GM19397 (cell line): ENCODE results near the gene SEL1L3.
"Not testable (repeated sequence)": the region's sequence is repeated elsewhere in the genome, so short reads cannot be mapped to it uniquely, and the experiment has no call there.

ENCODE experiments used
- ATAC-seq: cut with Tn5 transposase; IDR thresholded peaks from one replicate; pipeline ENCODE4 v1.9.1; 2021; ENCODE audit warnings: mild to moderate bottlenecking, moderate library complexity; ENCODE audit not compliant: unreplicated experiment

The SEL1L3 gene

DNA sequence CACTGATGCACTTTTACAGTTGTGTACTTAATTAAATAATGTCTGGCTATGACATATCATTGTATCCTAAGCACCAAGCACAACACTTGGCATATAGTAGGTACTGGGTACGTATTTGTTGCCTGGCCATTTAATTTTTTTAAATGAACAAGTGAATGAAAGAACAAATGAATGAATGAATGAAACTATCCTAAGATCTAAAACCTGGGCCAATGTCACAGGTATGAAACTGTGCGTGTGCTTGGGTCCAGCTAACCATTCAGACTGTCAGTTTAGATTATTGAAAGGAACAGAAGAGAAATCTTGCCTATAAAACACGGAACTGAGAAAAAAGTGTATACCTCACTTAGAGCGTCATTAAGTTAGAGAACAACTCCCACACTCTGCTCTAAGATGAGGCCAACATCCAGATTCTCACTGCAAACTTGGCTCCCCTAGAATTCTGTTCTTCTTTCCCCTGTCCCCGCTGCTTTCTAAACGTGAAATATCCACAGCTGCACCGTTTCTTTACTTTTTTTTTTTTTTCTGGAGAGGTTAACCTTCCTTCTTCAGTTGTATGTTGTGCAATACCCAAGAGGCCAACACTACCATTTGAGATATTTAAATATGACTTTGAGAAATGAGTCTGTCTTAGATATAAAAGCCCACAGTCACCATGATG is 17.3 kb upstream of the SEL1L3 start:
- no peak for ATAC-seq

DNA sequence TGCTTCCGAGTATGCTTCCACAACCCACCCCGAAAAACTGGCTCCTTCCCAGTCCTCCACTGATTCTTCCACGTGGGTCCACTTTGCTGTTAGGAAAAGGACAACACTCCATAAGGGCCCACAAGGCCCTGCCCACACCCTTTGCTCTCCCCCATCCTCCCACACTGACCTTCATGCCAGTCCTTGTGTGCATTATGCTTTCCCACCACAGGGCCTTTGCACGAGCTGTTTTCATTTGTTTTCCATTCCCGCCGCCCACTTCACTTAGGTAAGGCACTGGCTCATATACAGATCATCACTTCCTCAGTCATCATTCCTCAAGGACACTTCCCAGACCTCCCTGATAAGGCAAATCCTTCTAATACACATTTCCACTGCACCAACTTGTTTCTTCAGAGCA is 16.8 kb upstream of the SEL1L3 start:
- ATAC-seq = no peak

DNA sequence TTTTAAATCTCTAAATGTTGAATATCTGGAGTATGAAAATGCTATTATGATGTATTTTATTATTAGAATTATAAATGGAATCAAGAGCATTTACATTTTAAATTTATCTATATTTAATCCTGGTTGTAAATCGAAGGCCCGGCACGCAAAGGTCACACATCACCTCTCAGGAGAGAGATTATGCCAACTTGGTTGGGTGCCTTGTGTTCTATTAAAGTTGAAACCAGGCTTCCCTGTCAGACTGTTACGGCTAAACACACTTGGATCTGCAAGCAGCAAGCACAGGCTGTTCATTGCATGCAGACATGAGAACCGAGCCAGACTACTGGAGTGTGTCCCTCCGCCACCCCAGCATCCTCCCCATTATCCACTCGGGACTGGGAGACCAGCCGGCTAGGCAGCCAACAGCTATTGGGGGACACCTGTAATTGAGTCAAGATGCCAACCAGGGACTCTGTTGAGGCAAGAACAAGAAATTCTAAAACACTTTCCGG is 16.4 kb upstream of the SEL1L3 start:
- no peak for ATAC-seq

DNA sequence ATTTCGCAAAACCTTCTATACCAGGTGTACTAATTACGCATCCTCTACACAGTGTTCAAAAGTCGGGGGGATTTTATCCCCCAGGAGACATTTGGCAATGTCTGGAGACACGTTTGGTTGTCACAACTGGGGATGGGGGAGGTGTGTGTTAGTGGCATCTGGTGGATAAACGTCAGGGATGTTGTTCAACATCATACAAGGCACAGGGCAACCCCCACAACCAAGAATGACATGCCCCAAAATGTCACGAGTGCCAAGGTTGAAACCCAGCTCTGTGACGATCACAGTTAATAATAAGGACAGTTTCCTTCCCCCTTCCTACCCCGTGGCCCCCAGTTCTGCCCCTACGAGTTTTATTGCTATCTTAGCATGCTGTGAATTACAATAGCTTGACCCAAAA is 15.9 kb upstream of the SEL1L3 start:
- ATAC-seq = no peak

DNA sequence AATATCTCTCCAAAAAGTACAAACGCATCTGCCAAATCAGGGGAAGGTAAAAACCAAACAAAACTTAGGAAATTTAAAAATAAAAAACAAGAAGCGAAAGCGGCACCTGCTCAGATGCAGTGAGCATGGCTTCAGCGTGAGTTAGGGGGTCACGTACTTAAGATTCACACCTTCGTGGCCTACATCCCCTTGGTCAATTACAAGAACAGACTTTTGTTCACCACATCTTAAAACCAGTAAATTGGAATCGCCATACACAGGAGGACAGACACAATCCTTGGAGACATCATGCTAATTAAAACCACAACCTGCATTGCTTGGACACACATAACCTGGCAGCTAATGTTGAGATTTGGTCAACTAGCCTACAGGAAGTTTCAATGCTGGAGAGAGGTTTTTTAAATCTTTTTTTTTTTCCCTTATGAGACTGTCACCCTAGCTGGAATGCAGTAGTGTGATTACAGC is 12.5 kb upstream of the SEL1L3 start:
- ATAC-seq = peak; percentile 62

DNA sequence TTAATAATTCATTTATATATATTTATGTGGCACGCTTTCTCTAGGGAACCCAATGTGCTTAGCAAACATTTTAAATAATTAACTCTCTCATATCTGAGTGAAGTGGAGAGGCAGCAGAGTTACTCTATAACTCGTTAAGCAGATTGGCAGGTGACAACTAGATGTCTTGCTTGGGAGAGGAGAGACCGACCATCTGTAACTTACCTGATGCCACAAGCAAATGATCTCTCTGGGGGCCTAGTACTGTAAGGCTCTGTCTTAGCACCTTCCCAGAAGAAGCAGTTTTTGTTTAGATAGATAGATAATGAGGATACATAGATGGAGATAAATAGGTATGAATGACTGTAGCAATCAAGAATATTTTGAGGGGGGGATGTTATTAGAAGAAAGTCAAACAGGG is 11.9 kb upstream of the SEL1L3 start:
- peak; percentile 54 for ATAC-seq

DNA sequence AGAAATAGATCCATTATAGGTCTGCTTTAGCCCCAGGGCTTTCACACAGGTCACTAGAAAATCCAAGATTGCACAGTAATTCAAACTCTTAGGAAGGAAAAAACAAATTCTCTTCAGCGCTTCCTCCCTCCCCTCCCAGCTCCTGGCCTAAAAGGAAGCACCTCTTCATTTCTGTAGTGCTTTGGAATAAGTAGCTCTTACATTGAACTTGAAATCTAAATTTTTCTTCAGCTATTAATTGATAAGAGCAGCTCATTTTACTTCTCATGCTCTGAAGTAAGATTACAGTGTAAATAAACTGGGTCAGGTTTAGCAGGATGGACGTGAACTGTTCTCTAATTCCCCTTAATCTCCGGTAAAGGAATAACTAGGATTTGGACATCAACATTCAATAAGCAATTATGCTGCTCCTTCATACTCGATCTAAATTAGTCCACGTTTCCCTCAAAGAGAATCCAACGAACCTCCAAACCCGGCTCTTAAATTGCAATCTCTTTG is 10.9 kb upstream of the SEL1L3 start:
- ATAC-seq = no peak

DNA sequence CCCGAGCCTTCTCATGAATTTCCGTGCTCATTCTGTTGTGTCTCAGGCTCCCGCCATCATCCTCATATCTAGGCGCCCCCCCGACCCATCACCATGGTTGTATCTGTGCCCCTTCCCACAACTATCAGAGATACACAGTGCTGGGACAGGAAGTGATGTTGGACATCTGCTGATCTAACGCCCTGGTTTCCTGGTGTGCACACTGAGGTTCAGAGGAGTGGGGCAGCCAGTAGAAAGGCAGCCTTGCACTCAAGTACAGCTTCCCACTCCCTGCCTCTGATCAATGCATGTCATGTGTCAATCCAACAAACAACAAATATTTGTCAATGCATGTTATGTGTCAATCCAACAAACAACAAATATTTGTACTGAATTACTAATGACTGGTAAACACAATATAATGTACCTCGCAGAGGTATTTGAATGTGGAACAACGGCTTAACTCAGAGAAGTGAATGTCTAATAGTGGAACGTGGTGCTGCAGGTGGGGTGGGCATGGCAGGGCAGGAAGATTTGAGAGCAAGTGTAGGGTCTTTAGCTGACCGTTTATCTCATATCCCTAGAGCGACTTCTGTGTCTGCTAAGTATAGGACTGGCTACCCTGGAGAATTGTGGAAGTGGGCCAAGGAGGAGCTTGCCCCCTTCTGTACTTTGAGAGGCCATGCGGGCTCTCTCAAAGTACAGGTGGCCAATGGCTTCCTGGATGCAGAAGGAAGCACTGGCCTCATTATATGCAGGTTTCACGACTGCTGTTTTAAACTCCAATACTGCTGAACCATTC is 10.3 kb upstream of the SEL1L3 start:
- ATAC-seq = no peak

DNA sequence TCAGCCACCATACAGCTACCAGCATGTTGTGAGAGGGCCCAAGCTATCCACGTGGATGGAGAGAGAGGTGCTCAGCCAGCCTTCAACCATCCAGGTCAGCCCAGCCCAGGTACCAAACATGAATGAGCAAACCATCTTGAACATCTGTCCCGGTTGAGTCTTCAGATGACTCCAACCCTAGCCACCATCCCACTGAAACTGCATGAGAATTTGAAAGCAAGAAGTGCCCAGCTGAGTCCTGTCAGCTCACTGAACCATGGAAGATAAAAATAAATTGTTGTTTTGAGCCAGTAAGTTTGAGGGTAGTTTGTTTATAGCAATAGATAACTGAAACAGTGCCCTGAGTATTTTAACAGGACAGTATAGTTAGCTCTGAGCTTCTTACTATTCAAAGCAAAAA is 7.3 kb upstream of the SEL1L3 start:
- ATAC-seq = peak; percentile 47

DNA sequence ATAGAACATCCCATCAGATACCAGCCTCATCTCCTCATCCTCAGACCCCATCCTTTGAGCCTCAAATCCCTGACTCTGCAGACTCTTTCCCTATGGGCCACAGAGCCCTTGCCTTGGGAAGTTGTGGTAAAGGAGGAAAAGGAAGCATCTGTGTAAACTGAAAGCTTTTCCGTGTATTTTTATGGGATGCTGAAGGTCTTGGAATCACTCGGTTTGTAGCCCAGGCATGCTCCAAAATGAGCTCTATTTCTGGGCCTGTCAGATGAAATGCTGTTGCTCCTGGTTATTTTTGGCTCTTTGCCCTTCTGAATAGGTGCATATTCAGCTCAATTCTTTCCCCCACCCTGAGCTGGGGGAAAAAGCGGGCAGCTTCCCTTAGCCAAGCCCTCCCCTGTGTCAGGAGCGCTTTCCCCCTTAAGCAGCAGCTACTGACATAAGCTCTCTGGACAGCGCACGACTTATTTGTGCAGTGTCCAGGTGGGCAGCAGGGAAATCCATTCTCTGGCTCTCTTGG is 5.0 kb upstream of the SEL1L3 start:
- no peak for ATAC-seq

DNA sequence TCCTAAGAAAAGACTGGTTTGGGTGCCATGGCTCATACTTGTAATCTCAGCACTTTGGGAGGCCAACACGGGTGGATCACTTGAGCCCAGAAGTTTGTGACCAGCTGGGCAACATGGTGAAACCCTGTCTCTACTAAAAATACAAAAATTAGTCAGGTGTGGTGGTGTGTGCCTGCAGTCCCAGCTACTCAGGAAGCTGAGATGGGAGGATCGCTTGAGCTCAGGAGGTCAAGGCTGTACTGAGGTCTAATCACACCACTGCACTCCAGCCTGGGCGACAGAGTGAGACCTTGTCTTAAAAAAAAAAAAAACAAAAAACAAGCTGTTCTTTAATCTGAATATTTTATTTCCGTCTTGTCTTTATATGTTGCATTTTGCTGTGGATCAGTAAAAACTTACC is 3.6 kb upstream of the SEL1L3 start:
- ATAC-seq = not testable (repeated sequence)

DNA sequence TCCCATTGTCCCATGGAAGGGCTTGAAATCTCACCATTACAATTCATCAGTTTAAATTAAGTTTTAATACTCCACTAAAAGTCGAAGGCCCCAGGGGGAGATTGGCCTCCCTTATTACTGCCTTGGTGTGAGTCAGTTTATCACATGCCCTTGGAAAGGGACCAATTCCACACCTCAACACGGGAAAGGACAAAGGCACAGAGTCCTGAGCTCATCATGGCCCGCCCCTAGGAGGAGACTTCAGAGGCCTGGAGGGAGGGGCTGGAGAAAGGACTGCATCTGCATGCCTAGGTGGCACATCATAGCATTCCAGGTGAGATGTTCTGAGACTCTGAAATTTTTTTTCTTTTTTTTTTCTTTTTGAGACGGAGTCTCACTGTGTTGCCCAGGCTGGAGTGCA is 2.8 kb upstream of the SEL1L3 start:
- no peak for ATAC-seq

DNA sequence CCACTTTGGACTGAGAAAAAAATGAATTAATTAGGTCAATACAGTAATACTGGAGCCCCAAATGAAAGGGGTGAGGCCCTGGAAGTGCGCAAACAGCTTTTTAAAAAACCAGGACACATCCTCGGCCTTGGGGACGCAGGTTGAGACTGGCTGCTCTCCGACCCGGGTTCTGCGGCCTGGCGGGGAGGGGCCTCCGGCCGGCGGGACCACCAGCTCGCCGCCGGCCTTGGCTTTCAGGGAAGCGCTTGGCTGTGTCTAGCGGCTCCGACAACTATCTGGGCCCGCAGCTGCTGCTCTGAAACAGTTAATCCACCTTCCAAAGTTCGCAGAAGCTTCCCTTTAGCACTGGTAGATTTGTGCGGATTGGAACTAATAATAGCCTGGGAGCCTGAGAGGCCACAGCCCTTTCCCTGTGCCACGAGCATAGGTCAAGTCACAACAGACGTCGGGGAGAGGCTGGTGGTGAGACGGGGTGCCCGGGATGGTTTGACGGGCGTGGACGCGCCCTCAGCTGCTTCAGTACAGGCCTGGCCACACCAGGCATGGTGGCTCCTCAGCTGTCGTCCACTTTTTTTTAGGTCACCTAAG is 1.1 kb upstream of the SEL1L3 start:
- no peak for ATAC-seq

DNA sequence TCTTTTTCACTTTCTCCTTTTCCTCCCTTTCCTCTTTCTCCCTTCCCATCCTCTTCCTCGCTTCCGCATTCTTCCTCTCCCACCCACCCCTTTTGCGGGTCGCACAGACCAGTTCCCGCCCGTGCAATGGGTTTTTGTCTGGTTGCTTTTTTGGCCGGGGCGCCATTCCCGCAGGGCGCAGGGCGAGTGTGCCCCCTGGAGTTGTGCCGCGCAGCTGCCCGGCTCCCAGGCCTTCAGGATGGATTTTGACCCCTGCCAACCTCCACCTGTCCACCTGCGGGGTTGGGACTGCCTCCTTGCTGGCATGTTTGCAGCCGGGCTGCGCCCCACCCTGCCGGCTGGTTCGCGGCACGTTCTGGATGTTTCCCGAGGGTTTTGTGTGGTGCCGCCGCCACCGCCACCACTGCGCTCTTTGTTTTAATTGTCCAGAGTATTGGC is 578 bp upstream of the SEL1L3 start:
- ATAC-seq = no peak

DNA sequence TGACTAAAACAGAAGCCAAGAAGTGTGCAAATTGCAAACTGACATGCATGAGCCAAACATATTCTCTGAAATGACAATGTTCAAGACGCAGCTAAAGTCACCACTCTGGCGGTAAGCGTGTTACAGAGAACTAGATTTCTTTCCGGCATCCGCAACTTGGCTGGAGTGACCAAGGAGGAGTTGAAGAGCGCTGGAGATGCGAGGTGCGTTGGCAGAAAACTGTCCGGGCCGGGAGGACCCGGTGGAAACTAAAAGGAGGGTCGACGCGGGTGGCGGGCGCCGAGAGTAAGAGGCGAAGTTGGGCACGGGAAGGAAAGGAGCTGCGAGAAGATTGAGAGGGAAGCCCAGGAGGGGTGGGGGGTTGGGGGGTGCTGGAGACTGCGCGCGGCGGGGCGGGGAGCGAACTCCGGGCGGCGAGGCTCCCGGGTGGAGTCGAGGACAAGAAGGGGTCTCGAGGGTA is 807 bp downstream of the SEL1L3 start:
- ATAC-seq = peak; percentile 13

DNA sequence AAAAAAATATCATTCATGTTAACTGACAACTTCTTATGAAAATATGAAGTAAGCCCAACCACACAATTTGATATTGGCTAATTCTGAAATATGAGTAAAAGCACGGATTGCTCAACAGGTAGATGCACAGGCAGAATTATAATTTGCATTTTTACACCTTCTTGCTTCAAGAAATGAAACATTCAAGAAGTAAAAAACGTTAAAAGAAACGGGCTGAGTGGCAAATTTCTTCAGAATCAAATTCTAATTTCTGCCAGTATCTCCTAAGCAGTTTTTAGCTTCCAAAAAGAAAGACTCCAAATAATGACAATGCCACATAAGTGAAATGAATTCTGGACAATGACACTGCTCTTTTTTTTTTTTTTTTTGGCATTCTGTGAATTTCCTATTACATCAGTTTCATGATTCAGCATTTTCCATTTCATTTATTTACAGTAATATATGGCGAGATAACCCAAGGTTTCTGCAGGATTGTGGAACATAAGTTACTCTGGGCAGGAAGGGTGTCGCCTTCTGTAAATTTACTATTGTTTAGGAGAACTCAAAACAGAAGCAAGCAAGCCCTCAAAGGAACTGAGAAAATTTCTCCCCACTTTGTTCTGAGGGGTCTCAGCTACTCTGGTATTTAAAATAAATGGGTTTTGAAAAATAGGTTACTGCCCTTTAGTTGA is 1.4 kb downstream of the SEL1L3 start:
- no peak for ATAC-seq

DNA sequence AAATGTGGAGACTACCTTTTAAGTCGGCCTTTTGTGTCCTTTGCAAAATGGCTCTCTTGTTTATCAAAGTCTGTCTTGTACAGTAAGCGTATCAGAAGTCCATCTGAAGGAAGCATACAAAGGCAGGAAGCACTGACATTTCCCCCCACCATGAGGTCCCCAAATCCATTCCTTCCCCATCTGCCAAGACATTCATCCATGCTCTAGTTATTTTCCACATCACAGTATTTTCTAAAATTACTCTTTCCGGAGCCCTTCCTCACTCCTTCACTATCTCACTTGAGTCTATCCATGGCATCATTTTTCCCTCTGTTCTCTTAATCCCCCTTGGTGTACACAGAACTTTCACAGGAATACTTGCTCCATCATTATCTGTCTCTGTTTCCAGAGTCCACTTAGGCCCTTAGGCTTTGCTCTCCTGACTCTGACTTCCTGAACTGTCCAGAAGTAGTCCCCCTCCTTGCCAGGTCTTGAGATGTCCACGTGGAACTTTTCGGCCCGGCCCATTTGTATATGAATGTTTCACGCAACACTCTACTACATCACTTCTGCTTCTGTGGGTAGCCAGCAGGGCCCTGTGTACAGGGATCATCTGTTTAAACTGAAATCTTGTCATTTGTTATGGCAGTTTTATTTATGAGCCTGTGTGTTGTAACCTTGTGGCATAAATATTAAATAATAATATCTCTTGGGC is 2.1 kb downstream of the SEL1L3 start:
- ATAC-seq = no peak

DNA sequence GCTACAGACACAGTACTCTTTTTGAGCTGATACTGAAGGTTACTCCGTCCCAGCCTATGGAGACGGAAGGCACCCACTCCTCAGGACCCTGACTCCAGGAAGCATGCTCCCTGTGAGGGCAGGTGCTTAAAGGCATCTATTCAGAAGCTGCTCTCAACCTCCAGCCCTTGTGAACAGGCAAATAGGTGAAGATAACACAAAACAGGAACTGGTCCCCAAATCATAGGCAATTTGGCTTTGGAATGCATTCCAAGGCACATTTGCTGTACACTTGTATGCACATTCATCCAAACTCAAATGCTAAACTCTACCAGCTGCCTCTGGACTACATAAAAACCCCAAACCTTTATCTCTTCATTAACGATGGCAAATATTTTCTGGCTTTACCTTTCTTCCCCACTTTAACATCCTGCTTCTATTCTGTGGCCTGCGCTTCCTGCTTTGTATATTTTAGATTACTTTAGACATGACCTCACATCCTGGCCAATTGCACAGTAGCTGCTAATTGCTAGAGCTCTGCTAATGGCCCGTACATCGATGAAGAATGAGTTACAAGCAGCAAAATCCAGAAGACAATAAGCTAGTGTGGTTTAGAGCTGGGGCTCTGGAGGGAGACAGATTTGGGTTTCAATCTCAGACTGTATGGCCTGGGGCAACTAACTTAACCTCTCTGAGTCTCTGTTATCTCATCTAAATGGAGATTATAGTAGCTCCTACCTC is 3.2 kb downstream of the SEL1L3 start:
- peak; percentile 31 for ATAC-seq

DNA sequence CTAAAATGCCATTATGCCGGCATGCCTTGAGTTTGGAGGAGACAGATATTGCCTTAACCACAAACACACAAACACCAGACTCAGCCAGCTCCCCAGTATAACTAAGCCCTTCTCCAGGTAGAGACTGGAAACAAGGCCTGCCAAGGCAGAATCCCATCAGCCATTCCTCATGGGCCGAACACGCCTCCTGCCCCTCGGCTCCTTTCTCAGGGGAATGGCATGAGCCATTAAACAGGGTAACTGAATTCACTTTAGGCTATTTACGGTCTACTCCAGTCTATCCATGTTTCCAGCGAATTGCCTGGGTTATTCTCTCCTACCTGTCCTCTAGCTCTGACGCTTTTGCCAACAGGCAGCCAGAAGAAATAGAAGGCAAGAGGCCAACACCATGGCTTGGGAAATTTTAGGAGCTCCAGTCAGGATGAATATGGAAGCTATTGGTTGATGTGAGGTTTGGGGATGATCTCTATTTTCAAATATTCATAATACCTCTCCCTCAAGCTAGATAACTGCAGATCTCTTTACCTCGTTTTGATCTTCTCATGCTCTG is 4.9 kb downstream of the SEL1L3 start:
- ATAC-seq = no peak
